Measurements from ENCODE around the gene MFAP3.
A peak's percentile ranks its signal among the peaks of the same experiment; 100 is the strongest.
"Not testable (repeated sequence)": the region's sequence is repeated elsewhere in the genome, so short reads cannot be mapped to it uniquely, and the experiment has no call there.

MFAP3 gene

DNA sequence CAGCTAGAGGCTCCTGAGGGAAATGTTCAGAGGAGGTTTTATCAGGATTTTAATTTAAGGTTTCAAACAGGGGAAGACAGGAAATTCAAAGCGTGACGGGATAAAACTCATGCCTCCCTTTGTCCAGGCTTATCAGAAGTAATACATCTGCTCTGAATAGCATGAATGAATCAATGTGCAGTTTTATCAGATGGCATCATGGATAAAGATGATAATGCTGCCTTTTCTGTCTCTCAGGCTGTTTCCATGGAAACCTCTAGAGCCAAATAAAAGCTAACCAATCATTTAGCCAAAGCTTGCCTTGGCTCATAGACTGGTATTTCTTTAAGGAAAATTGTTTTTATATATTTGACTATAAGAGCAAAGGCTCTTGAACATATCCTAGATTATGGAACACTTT lies 16.4 kb downstream of the MFAP3 start:
- DNase-seq: no peak

DNA sequence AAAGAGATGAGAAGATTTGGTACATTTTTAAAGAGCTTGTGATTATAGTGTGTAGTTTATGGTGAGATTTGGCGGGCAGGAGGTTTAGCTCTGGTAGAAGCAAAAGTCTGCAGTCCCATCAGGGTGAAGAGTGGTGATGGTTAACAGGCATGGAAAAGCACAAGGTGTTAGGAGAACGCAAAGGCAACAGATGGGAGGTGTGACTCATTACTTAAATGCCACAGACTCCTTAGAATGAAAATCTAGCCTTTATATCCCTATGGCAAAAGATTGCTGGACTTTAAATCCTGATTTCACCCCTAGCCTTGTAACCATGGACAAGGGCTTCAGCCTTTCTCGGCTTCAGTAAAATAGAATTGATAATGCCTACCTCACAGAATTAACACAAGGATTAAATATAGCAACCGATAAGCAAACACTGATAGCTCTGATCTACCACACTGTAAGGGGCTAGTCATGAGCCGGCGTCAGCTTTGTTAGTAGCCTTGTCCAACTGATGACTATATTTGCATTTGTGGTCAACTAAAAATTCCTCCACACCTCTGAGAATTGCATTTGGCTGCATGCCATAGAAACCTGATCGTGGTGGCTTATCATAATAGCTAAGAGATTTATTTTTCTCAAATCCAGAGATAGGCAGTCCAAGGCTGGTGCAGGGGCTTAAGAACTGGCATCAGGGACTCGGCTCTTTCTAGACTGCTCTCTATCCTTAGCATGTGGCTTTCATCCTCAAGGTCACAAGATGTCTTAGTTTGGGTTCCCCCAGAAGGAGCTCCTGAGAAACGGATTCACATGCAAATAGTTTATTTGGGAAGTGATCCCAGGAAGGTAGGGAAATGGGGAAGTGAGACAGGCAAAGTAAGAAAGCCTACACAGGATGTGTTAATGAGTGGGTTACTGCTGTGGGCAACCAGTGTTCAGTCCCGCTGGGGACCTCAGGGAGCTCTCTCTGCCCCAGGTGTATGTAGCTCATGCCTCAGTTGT lies 19.6 kb downstream of the MFAP3 start:
- no peak for DNase-seq

- DNase-seq: no peak
Observed at GRCh38 chr5:154059039-154059430, 20.3 kb downstream of the MFAP3 start.

GRCh38 chr5:154059583-154059982 lies 20.8 kb downstream of the MFAP3 start:
- no peak for DNase-seq

GRCh38 chr5:154060606-154061005 lies 21.8 kb downstream of the MFAP3 start:
- DNase-seq: no peak

GRCh38 chr5:154063372-154063771 lies 24.6 kb downstream of the MFAP3 start:
- no peak for DNase-seq

- DNase-seq: no peak
Observed at GRCh38 chr5:154065971-154066370, 27.2 kb downstream of the MFAP3 start.

DNA sequence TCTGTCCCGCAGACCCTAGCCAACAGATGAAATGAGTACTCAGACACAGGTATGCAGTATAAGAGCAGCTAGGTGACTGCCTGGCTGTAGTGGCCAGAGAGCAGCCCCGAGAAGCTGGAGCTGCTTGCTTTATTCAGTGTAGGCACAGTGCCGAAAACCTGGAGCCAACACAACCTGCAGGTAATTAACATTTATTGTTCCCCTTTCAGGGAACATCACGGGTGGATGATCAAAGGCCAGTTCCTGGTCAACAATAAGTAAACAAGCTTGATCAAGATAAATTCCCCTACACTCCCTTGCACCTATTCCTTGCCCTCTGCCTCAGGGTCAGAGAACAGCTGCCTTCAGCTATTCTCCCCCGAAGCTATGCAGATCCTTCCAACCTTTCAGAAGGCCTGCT lies 31.1 kb downstream of the MFAP3 start:
- not testable (repeated sequence) for DNase-seq

GRCh38 chr5:154071799-154072413 lies 33.1 kb downstream of the MFAP3 start:
- no peak for DNase-seq

DNA sequence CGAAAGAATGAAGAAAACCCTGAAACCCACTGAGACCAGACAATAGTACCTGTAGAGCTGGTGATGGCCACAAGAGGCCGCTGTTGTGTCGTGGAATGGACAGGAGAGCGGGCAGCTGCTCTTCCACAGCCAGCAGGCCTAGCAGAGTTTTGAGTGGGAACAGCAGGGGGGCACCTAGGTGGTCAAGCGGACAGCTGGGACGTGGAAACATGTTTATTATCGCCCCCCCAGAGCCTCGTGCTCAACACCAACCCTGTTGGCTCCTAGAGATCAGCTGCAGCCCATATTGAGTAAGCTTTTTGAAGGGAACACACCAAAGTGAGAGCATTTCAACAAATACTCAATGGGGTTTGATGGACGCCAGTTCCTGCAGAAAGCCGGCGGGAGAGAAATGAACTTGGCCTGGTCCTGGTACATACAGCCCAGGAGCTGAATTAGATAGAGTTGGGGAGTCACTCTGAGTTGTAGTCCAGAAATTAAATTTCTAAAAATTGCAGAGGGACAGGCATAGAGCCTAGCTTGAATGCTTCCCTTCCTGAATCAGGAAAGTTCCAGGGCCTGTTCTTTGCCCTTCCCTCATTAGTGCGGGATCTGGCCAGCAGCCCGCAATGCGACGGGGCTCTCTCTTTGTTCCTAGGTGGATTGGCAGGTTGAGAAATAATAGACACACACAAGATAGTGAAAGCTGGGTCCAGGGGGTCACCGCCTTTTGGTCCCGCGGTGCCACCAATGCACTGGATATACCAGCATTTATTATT lies 33.8 kb downstream of the MFAP3 start:
- peak; percentile 86 for DNase-seq

DNA sequence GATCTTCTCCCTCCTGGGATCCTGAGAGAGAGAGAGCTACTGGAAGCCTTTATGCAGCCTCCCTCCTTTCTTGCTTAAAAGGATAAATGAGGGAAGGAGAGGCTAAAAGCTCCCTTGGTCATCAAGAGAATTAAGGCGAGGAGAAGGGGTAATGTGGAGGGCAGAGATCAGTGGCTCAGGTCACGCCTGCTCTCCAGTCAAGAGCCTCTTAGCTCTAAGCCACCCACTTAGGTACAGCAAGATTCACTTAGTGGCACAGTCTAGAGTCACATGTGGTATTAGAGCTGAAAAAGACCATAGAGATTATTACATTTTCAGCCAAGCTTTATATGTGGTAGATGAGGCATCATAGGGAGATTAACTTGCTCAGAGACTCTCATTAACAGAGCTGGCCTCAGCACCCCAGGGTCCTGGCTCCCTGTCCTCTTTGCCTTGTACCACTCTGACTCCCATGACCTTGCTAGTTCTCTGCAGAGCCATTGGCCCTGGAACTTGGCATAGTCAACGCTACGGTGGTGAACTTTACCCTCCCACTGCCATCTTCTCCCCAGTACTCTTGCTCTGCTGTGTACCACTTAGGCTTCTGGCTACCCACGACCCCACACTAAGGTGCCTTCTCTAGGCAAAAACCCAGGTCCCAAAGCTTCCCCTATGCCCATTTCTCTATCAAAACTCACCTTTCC lies 37.6 kb downstream of the MFAP3 start:
- DNase-seq: no peak

DNA sequence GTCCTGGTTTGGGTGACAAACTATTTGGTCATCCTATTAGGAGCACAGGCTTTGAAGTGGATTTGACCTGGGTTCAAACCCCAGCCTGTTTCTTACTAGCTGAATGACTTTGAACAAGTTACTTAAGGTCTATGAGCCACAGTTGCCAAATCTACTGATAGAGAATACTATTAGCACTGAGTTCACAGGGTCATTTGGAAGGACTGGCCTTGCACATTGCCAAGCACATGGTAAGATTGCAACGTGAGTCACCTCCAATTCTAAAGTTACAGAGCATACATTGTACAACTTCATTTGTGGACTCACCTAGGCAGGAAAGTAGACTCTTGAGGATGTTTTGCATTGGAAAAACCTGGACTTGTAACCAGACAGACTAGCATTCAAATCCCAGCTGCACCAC lies 38.9 kb downstream of the MFAP3 start:
- no peak for DNase-seq

DNA sequence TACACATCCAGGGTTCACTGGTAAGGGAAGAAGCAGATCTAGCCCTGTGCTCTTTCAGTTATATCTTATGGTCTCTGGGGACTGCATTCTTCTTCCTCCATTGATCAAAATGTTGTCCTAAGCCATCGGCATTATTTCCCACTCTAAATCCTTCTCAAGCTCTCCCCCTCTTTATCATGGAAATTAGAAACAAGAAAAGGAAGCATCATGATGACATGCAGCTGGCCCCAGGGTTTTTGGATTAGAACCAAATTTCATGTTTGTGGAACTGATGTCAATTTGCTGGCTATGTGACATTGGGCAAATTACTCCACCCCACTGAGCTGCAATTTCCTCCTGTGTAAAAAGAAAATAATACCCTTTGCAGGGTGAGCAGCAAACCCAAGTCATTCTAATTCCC lies 39.5 kb downstream of the MFAP3 start:
- DNase-seq: no peak

GRCh38 chr5:154081246-154081645 lies 42.5 kb downstream of the MFAP3 start:
- no peak for DNase-seq

- DNase-seq: no peak
Observed at GRCh38 chr5:154084062-154084639, 45.4 kb downstream of the MFAP3 start.

DNA sequence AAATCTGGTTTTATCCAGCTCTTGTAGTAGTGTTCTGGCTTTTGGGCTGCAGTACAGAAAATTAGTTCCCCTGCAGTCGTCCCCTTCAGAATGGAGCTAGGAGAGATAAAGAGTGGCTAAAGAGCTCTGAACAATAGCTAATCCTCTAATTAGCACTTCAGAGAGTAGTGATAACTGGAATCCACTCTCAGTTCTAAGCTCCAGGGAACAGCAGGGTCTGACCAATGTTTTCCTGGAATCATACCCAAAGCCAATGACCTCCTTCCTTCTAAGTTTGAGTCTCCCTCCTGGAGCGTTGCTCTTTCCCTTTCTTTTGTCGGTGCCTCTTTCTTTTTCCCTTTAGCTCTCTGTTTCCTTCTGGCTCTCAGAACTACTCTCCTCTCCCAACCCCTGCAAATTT lies 47.4 kb downstream of the MFAP3 start:
- DNase-seq: no peak

DNA sequence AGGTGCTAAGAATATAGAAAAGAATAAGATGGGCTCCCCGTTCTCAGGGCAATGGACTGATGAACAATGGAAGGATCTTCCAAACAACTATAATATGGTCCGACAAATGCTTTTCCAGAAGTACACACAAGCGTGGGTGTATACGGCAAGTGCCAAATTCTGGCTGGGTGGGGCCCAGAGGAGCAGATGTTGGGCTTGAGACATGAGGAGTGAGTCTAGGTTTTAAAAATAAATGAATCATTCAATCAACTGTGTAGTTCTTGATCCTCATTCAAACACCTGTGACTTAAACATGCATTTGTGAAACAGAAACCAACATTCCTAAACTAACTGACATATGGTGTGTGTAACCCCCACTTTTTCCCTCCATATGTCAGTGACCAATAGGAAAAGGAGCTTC lies 47.9 kb downstream of the MFAP3 start:
- no peak for DNase-seq

- DNase-seq: no peak
Observed at GRCh38 chr5:154087260-154087659, 48.5 kb downstream of the MFAP3 start.

- DNase-seq: no peak
Observed at GRCh38 chr5:154088801-154089200, 50.0 kb downstream of the MFAP3 start.

DNA sequence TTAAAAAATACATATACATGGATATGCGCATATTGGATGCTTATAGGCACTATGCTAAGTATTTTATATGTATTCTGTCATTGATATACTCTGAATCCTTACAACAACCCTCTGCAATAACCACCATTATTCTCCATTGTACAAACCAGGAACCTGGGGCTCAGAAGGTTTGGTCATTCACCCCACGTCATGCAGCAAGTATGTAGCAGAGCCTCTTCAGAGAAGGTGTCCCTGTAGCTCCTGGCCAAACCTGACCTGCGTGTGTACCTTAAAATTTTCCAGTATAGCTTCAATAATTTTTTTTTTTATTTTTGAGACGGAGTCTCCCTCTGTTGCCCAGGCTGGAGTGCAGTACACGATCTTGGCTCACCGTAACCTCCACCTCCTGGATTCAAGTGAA lies 51.9 kb downstream of the MFAP3 start:
- no peak for DNase-seq

- DNase-seq: no peak
Observed at GRCh38 chr5:154092356-154093141, 53.8 kb downstream of the MFAP3 start.

- no peak for DNase-seq
Observed at GRCh38 chr5:154093142-154093532, 54.4 kb downstream of the MFAP3 start.

All from CD4-positive, alpha-beta T cell treated with Interleukin-6 for 4 hours (primary cell).